PFSK-1 (cell line): ENCODE measurements around the gene ACO1.

Experiments used
- POLR2AphosphoS5 ChIP-seq: IDR thresholded peaks from 2 replicates; pipeline ENCODE4 v1.6.1; 2012; ENCODE audit warnings: low read depth, mild to moderate bottlenecking, control low read depth, low read length, moderate library complexity
- TF ChIP-seq, protein P1 (sequence below), 2 experiments: IDR thresholded peaks; 2 replicates each; pipeline versions ENCODE4 v1.6.1 to v1.8.0; 2011 to 2012; ENCODE audit warnings: low read depth in 2 of 2, low read length in 2 of 2, control low read depth in 1 of 2, inconsistent platforms in 1 of 2, mild to moderate bottlenecking in 1 of 2, moderate library complexity in 1 of 2; ENCODE audit not compliant: insufficient read depth in 1 of 2

DNA sequence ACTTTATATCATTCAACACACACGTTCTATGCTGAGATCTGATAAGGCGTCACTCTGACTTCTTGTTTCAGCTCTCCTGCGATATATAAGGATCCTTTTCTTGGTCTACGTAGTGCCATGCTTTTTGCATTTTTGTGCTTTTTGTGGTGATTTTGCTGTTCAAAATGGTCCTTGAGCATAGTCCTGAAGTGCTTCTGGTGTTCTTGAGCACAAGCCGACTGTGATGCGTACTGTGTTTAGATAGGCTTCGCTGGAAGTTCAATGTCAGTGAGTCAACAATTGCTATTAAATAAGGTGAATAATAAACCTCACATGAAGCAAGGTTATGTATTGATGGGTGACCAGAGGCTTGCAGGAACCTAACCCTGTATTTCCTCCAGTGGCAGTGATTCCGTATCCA lies 46.8 kb downstream of the ACO1 start:
- TF ChIP-seq, protein P1, sequence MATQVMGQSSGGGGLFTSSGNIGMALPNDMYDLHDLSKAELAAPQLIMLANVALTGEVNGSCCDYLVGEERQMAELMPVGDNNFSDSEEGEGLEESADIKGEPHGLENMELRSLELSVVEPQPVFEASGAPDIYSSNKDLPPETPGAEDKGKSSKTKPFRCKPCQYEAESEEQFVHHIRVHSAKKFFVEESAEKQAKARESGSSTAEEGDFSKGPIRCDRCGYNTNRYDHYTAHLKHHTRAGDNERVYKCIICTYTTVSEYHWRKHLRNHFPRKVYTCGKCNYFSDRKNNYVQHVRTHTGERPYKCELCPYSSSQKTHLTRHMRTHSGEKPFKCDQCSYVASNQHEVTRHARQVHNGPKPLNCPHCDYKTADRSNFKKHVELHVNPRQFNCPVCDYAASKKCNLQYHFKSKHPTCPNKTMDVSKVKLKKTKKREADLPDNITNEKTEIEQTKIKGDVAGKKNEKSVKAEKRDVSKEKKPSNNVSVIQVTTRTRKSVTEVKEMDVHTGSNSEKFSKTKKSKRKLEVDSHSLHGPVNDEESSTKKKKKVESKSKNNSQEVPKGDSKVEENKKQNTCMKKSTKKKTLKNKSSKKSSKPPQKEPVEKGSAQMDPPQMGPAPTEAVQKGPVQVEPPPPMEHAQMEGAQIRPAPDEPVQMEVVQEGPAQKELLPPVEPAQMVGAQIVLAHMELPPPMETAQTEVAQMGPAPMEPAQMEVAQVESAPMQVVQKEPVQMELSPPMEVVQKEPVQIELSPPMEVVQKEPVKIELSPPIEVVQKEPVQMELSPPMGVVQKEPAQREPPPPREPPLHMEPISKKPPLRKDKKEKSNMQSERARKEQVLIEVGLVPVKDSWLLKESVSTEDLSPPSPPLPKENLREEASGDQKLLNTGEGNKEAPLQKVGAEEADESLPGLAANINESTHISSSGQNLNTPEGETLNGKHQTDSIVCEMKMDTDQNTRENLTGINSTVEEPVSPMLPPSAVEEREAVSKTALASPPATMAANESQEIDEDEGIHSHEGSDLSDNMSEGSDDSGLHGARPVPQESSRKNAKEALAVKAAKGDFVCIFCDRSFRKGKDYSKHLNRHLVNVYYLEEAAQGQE (IDR thresholded peaks at IDR 0.05; ENCODE audit: insufficient read depth in 1 of 2, low read depth in 2 of 2, low read length in 2 of 2) = no peak
- TF ChIP-seq POLR2AphosphoS5 = no peak
